H1 (cell line): ENCODE results near the gene C19orf85. TPM values are rescaled to one million over a fixed set of nuclear protein-coding genes. Genes with fewer than 3 reads are reported as not detected.

Source experiments
- CTCF ChIA-PET: fragments of 300-600 bp; sonication (Branson Sonifier 250); formaldehyde crosslinking; loops from one replicate; lab custom pipeline; 2021; ENCODE audit not compliant: partially characterized antibody; lab: Charles Lee
- POLR2A ChIA-PET: fragments of 300-600 bp; sonication (Branson Sonifier 250); formaldehyde crosslinking; loops from one replicate; lab custom pipeline; 2021; ENCODE audit warnings: inconsistent platforms; ENCODE audit not compliant: partially characterized antibody; lab: Charles Lee
- DNase-seq, 2 experiments: peaks; one replicate each; pipeline versions ENCODE4 v3.0.0 to v3.0.0-alpha.2; 2010 to 2022; ENCODE audit warnings: low spot score in 2 of 2, low read depth in 1 of 2, mixed read lengths in 1 of 2
- FAIRE-seq: peaks from 2 replicates; lab custom pipeline; 2011; peaks lifted over from hg19 to GRCh38; lab: Jason Lieb, UNC
- H2AFZ ChIP-seq: 2 replicates; pipeline ENCODE4 v1.8.1; 2012; ENCODE audit warnings: low read length, inconsistent platforms
- H2AK5ac ChIP-seq: 2 replicates; pipeline ENCODE4 v1.6.1; 2013; ENCODE audit warnings: low read depth, low read length
- H2BK120ac ChIP-seq: replicated peaks from 2 replicates; pipeline ENCODE3; 2013; ENCODE audit warnings: low read depth, low read length, inconsistent platforms
- H2BK12ac ChIP-seq: 2 replicates; pipeline ENCODE4 v1.6.1; 2013; ENCODE audit warnings: low read depth, low read length
- H2BK15ac ChIP-seq: 2 replicates; pipeline ENCODE4 v1.6.1; 2013; ENCODE audit warnings: low read length
- H2BK20ac ChIP-seq: 2 replicates; pipeline ENCODE4 v1.6.1; 2013; ENCODE audit warnings: low read length
- H2BK5ac ChIP-seq: 2 replicates; pipeline ENCODE4 v1.6.1; 2013; ENCODE audit warnings: low read depth, low read length
- H3K14ac ChIP-seq: 2 replicates; pipeline ENCODE4 v1.6.1; 2013; ENCODE audit warnings: inconsistent platforms; ENCODE audit not compliant: insufficient read length
- H3K18ac ChIP-seq: 2 replicates; pipeline ENCODE4 v1.6.1; 2013; ENCODE audit warnings: low read length; ENCODE audit errors: extremely low read depth
- H3K23ac ChIP-seq: 2 replicates; pipeline ENCODE4 v1.6.1; 2013; ENCODE audit warnings: inconsistent platforms; ENCODE audit not compliant: insufficient read length
- H3K23me2 ChIP-seq: 2 replicates; pipeline ENCODE4 v1.6.1; 2013; ENCODE audit warnings: low read depth, low read length
- H3K27ac ChIP-seq: 2 replicates; pipeline ENCODE4 v1.6.1; 2011; ENCODE audit warnings: low read depth, low read length, inconsistent platforms
- H3K27me3 ChIP-seq, 4 experiments: replicated peaks in 1 of 4; 1 replicate in 1 of 4; 2 replicates in 3 of 4; pipeline versions ENCODE4 v1.6.1 to v1.8.1; 2011 to 2013; ENCODE audit warnings: low read length in 3 of 4, mild to moderate bottlenecking in 3 of 4, inconsistent platforms in 2 of 4, mixed read lengths in 2 of 4, moderate library complexity in 1 of 4; ENCODE audit not compliant: control insufficient read depth in 3 of 4, insufficient read depth in 3 of 4; ENCODE audit errors: extremely low read depth in 1 of 4
- H3K36me3 ChIP-seq, 4 experiments: 2 replicates each; pipeline versions ENCODE4 v1.6.1 to v1.8.1; 2011 to 2013; ENCODE audit warnings: mild to moderate bottlenecking in 4 of 4, low read length in 3 of 4, moderate library complexity in 2 of 4, control low read depth in 1 of 4, inconsistent platforms in 1 of 4; ENCODE audit not compliant: insufficient read depth in 4 of 4, control insufficient read depth in 2 of 4
- H3K4ac ChIP-seq: replicated peaks from 2 replicates; pipeline ENCODE3; 2013; ENCODE audit warnings: low read length, low read depth, mixed read lengths, inconsistent platforms; ENCODE audit not compliant: insufficient read length
- H3K4me1 ChIP-seq, 4 experiments: replicated peaks in 1 of 4; 1 replicate in 1 of 4; 2 replicates in 3 of 4; pipeline versions ENCODE4 v1.6.1 to v1.8.1; 2011 to 2013; ENCODE audit warnings: low read length in 3 of 4, inconsistent platforms in 2 of 4, mixed read lengths in 1 of 4; ENCODE audit not compliant: insufficient read depth in 4 of 4, control insufficient read depth in 3 of 4
- H3K4me2 ChIP-seq, 2 experiments: 2 replicates each; pipeline versions ENCODE4 v1.6.1 to v1.8.1; 2011 to 2013; ENCODE audit warnings: low read depth in 2 of 2, low read length in 2 of 2, control low read depth in 1 of 2, inconsistent platforms in 1 of 2, mild to moderate bottlenecking in 1 of 2; ENCODE audit not compliant: insufficient read depth in 1 of 2
- H3K4me3 ChIP-seq, 4 experiments: fragments of 200-600, 300-600 bp in 1 of 4; sonication (generic), shearing (Covaris generic), sonication (Bioruptor Twin) in 1 of 4; 2 replicates each; pipeline versions ENCODE4 v1.5.1 to v1.8.1; 2011 to 2016; ENCODE audit warnings: low read length in 4 of 4, low read depth in 3 of 4, control low read depth in 2 of 4, inconsistent platforms in 2 of 4, mild to moderate bottlenecking in 2 of 4, mixed read lengths in 1 of 4, moderate library complexity in 1 of 4; ENCODE audit not compliant: insufficient read depth in 2 of 4; ENCODE audit errors: extremely low read depth in 1 of 4
- H3K56ac ChIP-seq: replicated peaks from 2 replicates; pipeline ENCODE3; 2013; ENCODE audit warnings: low read depth, mild to moderate bottlenecking, mixed read lengths, low read length, inconsistent platforms; ENCODE audit not compliant: insufficient read length
- H3K79me1 ChIP-seq: 2 replicates; pipeline ENCODE4 v1.6.1; 2013; ENCODE audit warnings: low read depth, low read length, control low read depth
- H3K79me2 ChIP-seq, 2 experiments: 2 replicates each; pipeline versions ENCODE4 v1.6.1 to v1.8.1; 2012 to 2013; ENCODE audit warnings: low read length in 2 of 2, mild to moderate bottlenecking in 2 of 2, inconsistent platforms in 1 of 2; ENCODE audit not compliant: insufficient read depth in 2 of 2, control insufficient read depth in 1 of 2
- H3K9ac ChIP-seq, 4 experiments: replicated peaks in 1 of 4; 1 replicate in 1 of 4; 2 replicates in 3 of 4; pipeline versions ENCODE4 v1.6.1 to v1.8.1; 2011 to 2013; ENCODE audit warnings: low read depth in 3 of 4, low read length in 3 of 4, control low read depth in 2 of 4, mild to moderate bottlenecking in 2 of 4, moderate library complexity in 2 of 4, inconsistent platforms in 1 of 4; ENCODE audit errors: extremely low read depth in 1 of 4
- H3K9me3 ChIP-seq, 2 experiments: 2 replicates each; pipeline versions ENCODE4 v1.6.1 to v1.8.1; 2012 to 2013; ENCODE audit warnings: mild to moderate bottlenecking in 2 of 2, moderate library complexity in 2 of 2, control low read depth in 1 of 2, inconsistent platforms in 1 of 2, low read depth in 1 of 2, low read length in 1 of 2, mixed read lengths in 1 of 2; ENCODE audit not compliant: insufficient read depth in 2 of 2
- H4K20me1 ChIP-seq, 2 experiments: replicated peaks in 1 of 2; 2 replicates each; pipeline versions ENCODE3 to v1.8.1; 2011 to 2013; ENCODE audit warnings: inconsistent platforms in 2 of 2, low read length in 2 of 2, mild to moderate bottlenecking in 1 of 2; ENCODE audit not compliant: insufficient read depth in 2 of 2, control insufficient read depth in 1 of 2
- H4K5ac ChIP-seq: 2 replicates; pipeline ENCODE4 v1.6.1; 2013; ENCODE audit warnings: low read length, low read depth, mixed read lengths, inconsistent platforms; ENCODE audit not compliant: insufficient read length
- H4K8ac ChIP-seq: 2 replicates; pipeline ENCODE4 v1.8.0; 2013; ENCODE audit warnings: mild to moderate bottlenecking, moderate library complexity, low read length, inconsistent platforms; ENCODE audit not compliant: insufficient read depth; ENCODE audit errors: extremely low read depth
- H4K91ac ChIP-seq: replicated peaks from 2 replicates; pipeline ENCODE3; 2013; ENCODE audit warnings: low read length, mixed read lengths, inconsistent platforms; ENCODE audit not compliant: insufficient read length
- BCL11A ChIP-seq, 2 experiments: IDR thresholded peaks; one replicate each; pipeline ENCODE4 v1.6.1; 2011; ENCODE audit warnings: low read depth in 2 of 2, low read length in 2 of 2, mild to moderate bottlenecking in 2 of 2
- CBX8 ChIP-seq: fragments of 300-800, 300-1000 bp; sonication (generic); IDR thresholded peaks from 2 replicates; pipeline ENCODE4 v1.7.1; 2016; ENCODE audit warnings: low read depth, low read length, borderline replicate concordance
- CTBP2 ChIP-seq: IDR thresholded peaks from 2 replicates; pipeline ENCODE4 v1.7.0; 2011; ENCODE audit warnings: borderline replicate concordance, mild to moderate bottlenecking, moderate library complexity, mixed read lengths, low read length; ENCODE audit not compliant: insufficient read depth, insufficient read length
- EGR1 ChIP-seq: IDR thresholded peaks from 2 replicates; pipeline ENCODE4 v1.6.1; 2011; ENCODE audit warnings: low read depth, low read length, borderline replicate concordance
- GABPA ChIP-seq: IDR thresholded peaks from 2 replicates; pipeline ENCODE4 v1.6.1; 2011; ENCODE audit warnings: mild to moderate bottlenecking, low read length, moderate library complexity, borderline replicate concordance; ENCODE audit not compliant: insufficient read depth
- MAFK ChIP-seq: IDR thresholded peaks from 2 replicates; pipeline ENCODE4 v1.6.1; 2012; ENCODE audit warnings: low read depth, mild to moderate bottlenecking, improper control_type of control experiment, low read length
- NANOG ChIP-seq: IDR thresholded peaks from 2 replicates; pipeline ENCODE4 v1.6.1; 2011; ENCODE audit warnings: low read length, low read depth, mild to moderate bottlenecking, inconsistent platforms; ENCODE audit not compliant: insufficient read depth, poor library complexity, severe bottlenecking
- POU5F1 ChIP-seq: IDR thresholded peaks from 2 replicates; pipeline ENCODE4 v1.6.1; 2011; ENCODE audit warnings: low read depth, mild to moderate bottlenecking, low read length, moderate library complexity
- RAD21 ChIP-seq, 2 experiments: IDR thresholded peaks in 1 of 2; conservative IDR thresholded peaks in 1 of 2; 2 replicates each; pipeline ENCODE4 v1.6.1; 2011; ENCODE audit warnings: low read depth in 2 of 2, low read length in 2 of 2, improper control_type of control experiment in 1 of 2, inconsistent platforms in 1 of 2, mild to moderate bottlenecking in 1 of 2, moderate library complexity in 1 of 2
- SP2 ChIP-seq: IDR thresholded peaks from 2 replicates; pipeline ENCODE4 v1.6.1; 2012; ENCODE audit warnings: mild to moderate bottlenecking, low read length, inconsistent platforms
- SP4 ChIP-seq: IDR thresholded peaks from 2 replicates; pipeline ENCODE4 v1.6.1; 2012; ENCODE audit warnings: low read length, inconsistent platforms
- YY1 ChIP-seq: IDR thresholded peaks from 2 replicates; pipeline ENCODE4 v1.6.1; 2011; ENCODE audit warnings: low read depth, mild to moderate bottlenecking, low read length
- WGBS, 2 experiments: shearing (Covaris generic) in 1 of 2; methylation state at CpG; one replicate each; pipeline versions ENCODE4 v1.1.6 to v1.1.7; 2013 to 2015; ENCODE audit warnings: low lambda C conversion rate in 2 of 2, mixed read lengths in 2 of 2, inconsistent platforms in 1 of 2, low coverage in 1 of 2, missing lambda C conversion rate in 1 of 2; ENCODE audit not compliant: insufficient replicate concordance in 2 of 2, insufficient coverage in 1 of 2, insufficient read length in 1 of 2; ENCODE audit errors: extremely low coverage in 1 of 2, missing lambda C conversion rate in 1 of 2; 5-methylcytosine and 5-hydroxymethylcytosine counted together
- polyA plus RNA-seq, 7 experiments: library from polyadenylated mRNA; depleted of rRNA in 3 of 7; stranded (reverse) in 5 of 7; unstranded in 2 of 7; fragments of >200 nt in 5 of 7; fragments of 200-250 nt in 2 of 7; gene quantifications; 1 replicate in 5 of 7; 2 replicates in 1 of 7; 4 replicates in 1 of 7; pipeline versions ENCODE4 v1.2.1 to v1.2.3, GENCODE V29; 2011 to 2013; ENCODE audit warnings: missing spikeins in 2 of 7, mixed read lengths in 2 of 7
- total RNA-seq: library from RNA; stranded (reverse); fragmentation: NEBNext Ultra II Directional; extraction: Animal tissue kit (Norgen Biotek cat#: 25700); gene quantifications from 2 replicates; pipeline ENCODE4 v1.2.1, GENCODE V29; 2021

The C19orf85 gene
- total and polyA plus RNA-seq, 2 of the 8 experiments (the other 6 are each of a cell fraction or from before 2014, with no cell fraction given) = 2.2 to 3.2 TPM

GRCh38 chr19:55457683-55458457 is 6.7 kb downstream of the C19orf85 start:
- POLR2A ChIA-PET = interaction anchor here (1.2 to 1.4 kb wide), 2 partner anchors 10 to 50 kb away, joined by 3 to 5 read pairs; partner anchors contain the start of gene UBE2S
- Histone ChIP-seq H3K79me1 (peaks cover 13% of the 10 kb centered on the region), H2BK120ac (no peak overlapping the region), H3K9ac (no peak overlapping the region), H3K23me2 (no peaks in the 10 kb centered on the region; the same call in 1 of the 2 replicates), H3K23ac (no peak overlapping the region), H3K4ac (no peak overlapping the region), H3K4me1 (peaks cover 0 to 8% (median 3%) of the 10 kb centered on the region in 4 experiments; a peak in 4 of 7 replicates), H3K36me3 (peaks cover 0 to 5% (median 0%) of the 10 kb centered on the region in 4 experiments; a peak in 2 of 8 replicates), H2BK5ac (no peak overlapping the region), H2BK15ac (no peak overlapping the region), H3K79me2 (peaks cover 0 to 13% of the 10 kb centered on the region in 2 experiments; a peak in 2 of 4 replicates), H4K8ac (no peak overlapping the region), H2BK12ac (no peak overlapping the region), H3K9me3 (no peaks in the 10 kb centered on the region), H3K4me2 (no peak overlapping the region), H3K18ac (no peak overlapping the region), H3K4me3 (no peak overlapping the region), H2AK5ac (no peak overlapping the region), H2BK20ac (no peak overlapping the region), H4K5ac (no peak overlapping the region), H3K14ac (no peak overlapping the region), H2AFZ (no peak overlapping the region), H3K27me3 (no peaks in the 10 kb centered on the region), H4K91ac (no peak overlapping the region), H4K20me1 (peaks cover 2 to 8% of the 10 kb centered on the region in 2 experiments), H3K56ac (no peak overlapping the region), H3K27ac (no peak overlapping the region)
- 80% methylated on average over 15 of the region's 16 CpGs; no CpG with 5 or more reads in 1 of the 2 experiments for WGBS, 2 experiments
- DNase-seq (no peak), FAIRE-seq (no peak)
- CTCF ChIA-PET = interaction anchor here (1.0 to 1.6 kb wide), 4 partner anchors 10 to 46 kb away, joined by 3 to 7 read pairs (median 4); no protein-coding TSS in a partner anchor
- no peak for TF ChIP-seq NANOG
- TF ChIP-seq CBX8 = no peak
- TF ChIP-seq RAD21 (IDR thresholded peaks at IDR 0.05 in 1 of 2, conservative IDR thresholded peaks at IDR 0.05 in 1 of 2; ENCODE audit: low read depth in 2 of 2, low read length in 2 of 2) = no peak
- TF ChIP-seq SP2 = no peak
- no peak for TF ChIP-seq SP4
- TF ChIP-seq CTBP2 = no peak
- TF ChIP-seq BCL11A (IDR thresholded peaks at IDR 0.05; ENCODE audit: low read depth in 2 of 2, low read length in 2 of 2) = no peak
- no peak for TF ChIP-seq EGR1
- TF ChIP-seq POU5F1 = no peak
- TF ChIP-seq YY1 = no peak
- no peak for TF ChIP-seq GABPA
- TF ChIP-seq MAFK = no peak
